Right atrium auricular region (tissue), 2 donors: Measurements from ENCODE around the gene P2RX1. TPM values are rescaled to one million over a fixed set of nuclear protein-coding genes. Genes with fewer than 3 reads are reported as not detected.

Experiments
- DNase-seq: peaks from one replicate; pipeline ENCODE4 v3.0.0-alpha.2; 2019; ENCODE audit warnings: low spot score
- H3K27ac ChIP-seq, 2 donors: fragments of 200-600 bp; sonication (generic); 1 replicate in 1 of 2; 2 replicates in 1 of 2; pipeline ENCODE4 v1.5.1; 2016 to 2019
- H3K27me3 ChIP-seq, 2 donors: fragments of 200-600 bp; sonication (generic); one replicate each; pipeline versions ENCODE4 v1.5.1 to v1.6.0; 2017 to 2019
- H3K36me3 ChIP-seq: fragments of 200-600 bp; sonication (generic); one replicate; pipeline ENCODE4 v1.5.1; 2016
- H3K4me1 ChIP-seq, 2 donors: fragments of 200-600 bp; sonication (generic); one replicate each; pipeline versions ENCODE4 v1.5.1 to v1.6.0; 2017 to 2019
- H3K4me3 ChIP-seq, 2 donors: fragments of 200-600 bp; sonication (generic); 1 replicate in 1 of 2; 2 replicates in 1 of 2; pipeline ENCODE4 v1.5.1; 2017 to 2019; ENCODE audit warnings: mild to moderate bottlenecking in 1 of 2, moderate library complexity in 1 of 2
- H3K9me3 ChIP-seq, 2 donors: fragments of 200-600 bp; sonication (generic); one replicate each; pipeline ENCODE4 v1.5.1; 2019
- total RNA-seq, 2 donors: library from RNA; depleted of rRNA; stranded (reverse); fragments of >200 nt; gene quantifications; one replicate each; pipeline ENCODE4 v1.1.0, GENCODE V29; 2016
- TF ChIP-seq, protein P1 (sequence below), 2 donors: fragments of 200-600 bp; sonication (generic); IDR thresholded peaks; one replicate each; pipeline ENCODE4 v1.5.1; 2019; ENCODE audit warnings: antibody characterized with exemption in 2 of 2

P2RX1 gene
- total RNA-seq, 2 donors from 2014 or later, result 0.85 to 2.8 TPM

DNA sequence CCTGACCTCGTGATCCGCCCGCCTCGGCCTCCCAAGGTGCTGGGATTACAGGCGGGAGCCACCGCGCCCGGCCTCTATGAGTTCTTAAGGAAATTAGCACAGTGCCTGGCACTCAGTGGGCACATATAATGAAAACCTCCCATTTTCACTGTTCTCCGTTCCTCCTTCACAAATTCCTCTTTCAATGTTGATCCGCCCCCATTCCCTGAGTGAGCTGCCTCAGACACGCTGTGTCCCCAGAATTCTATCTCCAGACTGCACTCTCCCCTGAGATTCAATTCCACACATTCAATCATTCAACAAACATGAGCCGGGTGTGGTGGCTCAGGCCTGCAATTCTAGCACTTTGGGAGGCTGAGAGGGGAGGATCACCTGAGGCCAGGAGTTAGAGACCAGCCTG, 7.0 kb downstream of the P2RX1 start:
- TF ChIP-seq, protein P1, sequence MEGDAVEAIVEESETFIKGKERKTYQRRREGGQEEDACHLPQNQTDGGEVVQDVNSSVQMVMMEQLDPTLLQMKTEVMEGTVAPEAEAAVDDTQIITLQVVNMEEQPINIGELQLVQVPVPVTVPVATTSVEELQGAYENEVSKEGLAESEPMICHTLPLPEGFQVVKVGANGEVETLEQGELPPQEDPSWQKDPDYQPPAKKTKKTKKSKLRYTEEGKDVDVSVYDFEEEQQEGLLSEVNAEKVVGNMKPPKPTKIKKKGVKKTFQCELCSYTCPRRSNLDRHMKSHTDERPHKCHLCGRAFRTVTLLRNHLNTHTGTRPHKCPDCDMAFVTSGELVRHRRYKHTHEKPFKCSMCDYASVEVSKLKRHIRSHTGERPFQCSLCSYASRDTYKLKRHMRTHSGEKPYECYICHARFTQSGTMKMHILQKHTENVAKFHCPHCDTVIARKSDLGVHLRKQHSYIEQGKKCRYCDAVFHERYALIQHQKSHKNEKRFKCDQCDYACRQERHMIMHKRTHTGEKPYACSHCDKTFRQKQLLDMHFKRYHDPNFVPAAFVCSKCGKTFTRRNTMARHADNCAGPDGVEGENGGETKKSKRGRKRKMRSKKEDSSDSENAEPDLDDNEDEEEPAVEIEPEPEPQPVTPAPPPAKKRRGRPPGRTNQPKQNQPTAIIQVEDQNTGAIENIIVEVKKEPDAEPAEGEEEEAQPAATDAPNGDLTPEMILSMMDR (IDR thresholded peaks at IDR 0.05), result no peak
- Histone ChIP-seq H3K27me3 (no peaks in the 10 kb centered on the region), H3K27ac (no peak overlapping the region), H3K36me3 (no peaks in the 10 kb centered on the region), H3K4me3 (no peak overlapping the region), H3K4me1 (peaks cover 0 to 17% of the 10 kb centered on the region in 2 donors), H3K9me3 (no peaks in the 10 kb centered on the region)
- no peak for DNase-seq

DNA sequence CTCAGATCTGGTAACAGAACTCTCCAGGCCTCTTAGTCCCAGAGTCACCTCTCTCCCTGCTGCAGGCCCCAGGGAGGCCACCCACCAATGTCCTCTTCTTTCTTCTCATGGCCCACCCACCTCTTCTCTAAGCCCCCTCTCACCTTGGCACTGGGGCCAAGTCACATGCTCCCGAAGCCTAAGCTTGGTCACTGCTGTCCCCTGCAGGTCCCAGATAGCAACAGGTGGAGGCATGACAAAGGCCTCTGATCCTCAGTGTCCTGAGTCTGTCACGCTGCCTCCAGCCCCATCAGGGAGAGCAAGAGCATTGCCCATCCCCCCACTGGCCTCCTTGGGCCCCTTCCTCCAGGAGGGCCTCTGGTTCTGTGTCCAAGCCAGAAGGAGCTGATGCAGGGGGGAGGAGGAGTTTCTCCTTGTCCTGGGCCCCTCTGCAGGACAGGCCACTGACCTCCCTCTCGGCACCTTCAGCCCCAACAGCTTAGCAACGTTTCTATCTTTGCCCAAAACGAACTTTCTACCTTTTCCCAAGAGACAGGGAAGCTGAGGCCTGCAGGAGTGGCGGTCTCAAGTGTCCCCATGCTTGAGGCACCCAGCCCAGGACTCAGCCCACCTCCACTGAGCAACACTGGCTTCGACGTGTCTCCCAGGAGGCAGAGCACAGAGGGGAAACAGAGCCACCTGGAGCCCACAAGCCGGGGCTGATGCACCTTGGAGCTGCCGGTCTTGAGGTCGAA, 8.6 kb downstream of the P2RX1 start:
- DNase-seq, result no peak
- no peaks in the 10 kb centered on the region for H3K36me3 ChIP-seq
- no peak overlapping the region for H3K27ac ChIP-seq
- H3K9me3 ChIP-seq, result no peaks in the 10 kb centered on the region
- no peaks in the 10 kb centered on the region for H3K27me3 ChIP-seq
- TF ChIP-seq, protein P1 (IDR thresholded peaks at IDR 0.05), result peak in 1 of 2 donors; percentile 58
- H3K4me3 ChIP-seq, result no peak overlapping the region
- H3K4me1 ChIP-seq, result peaks cover 0 to 18% of the 10 kb centered on the region in 2 donors

DNA sequence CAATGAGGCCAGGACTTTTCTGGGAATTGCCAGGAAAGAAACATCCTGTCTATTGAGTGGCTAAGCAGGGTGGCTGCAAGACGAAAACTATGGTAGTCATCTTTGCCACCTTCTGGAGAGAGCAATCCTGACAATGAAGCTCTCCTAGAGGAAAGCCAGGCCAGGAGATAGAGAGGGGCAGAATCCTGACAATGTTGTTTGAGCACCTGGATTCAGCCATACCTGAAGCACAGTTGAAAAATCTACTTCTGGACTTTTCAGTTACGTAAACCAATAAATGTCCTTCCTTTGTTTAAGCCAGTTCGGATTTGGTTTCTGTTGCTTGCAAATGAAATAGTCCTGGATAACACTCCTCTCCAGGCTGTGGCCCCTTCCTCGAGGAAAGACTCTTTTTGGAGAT, 9.4 kb downstream of the P2RX1 start:
- peaks cover 0 to 18% of the 10 kb centered on the region in 2 donors for H3K4me1 ChIP-seq
- no peaks in the 10 kb centered on the region for H3K9me3 ChIP-seq
- TF ChIP-seq, protein P1 (IDR thresholded peaks at IDR 0.05), result no peak
- no peaks in the 10 kb centered on the region for H3K36me3 ChIP-seq
- no peak overlapping the region for H3K4me3 ChIP-seq
- no peaks in the 10 kb centered on the region for H3K27me3 ChIP-seq
- no peak overlapping the region for H3K27ac ChIP-seq
- DNase-seq, result no peak

DNA sequence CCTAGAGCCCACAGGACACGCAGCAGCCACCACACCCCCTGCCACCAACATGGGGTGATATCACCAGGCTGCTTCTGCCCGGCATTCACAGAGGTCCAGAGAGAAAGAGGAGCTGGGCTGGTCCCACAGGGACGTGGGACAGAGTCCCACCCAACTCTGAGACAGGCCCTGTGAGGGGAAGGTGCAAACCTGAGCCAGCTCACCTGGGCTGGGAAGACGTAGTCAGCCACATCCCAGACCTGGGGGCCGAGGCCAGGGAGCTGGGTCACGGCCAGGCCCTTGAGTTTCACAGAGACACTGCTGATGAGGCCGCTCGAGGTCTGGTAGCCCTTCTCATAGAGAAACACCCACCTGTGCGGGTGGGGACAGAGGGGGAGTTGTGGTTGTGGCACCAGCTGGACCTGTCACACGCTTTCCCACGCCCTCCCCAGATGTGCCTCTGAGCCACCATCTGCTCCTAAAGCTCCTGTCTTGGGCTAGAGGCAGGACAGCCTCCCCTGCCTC, 11.2 kb downstream of the P2RX1 start:
- Histone ChIP-seq H3K27me3 (no peaks in the 10 kb centered on the region), H3K27ac (no peak overlapping the region)
- TF ChIP-seq, protein P1 (IDR thresholded peaks at IDR 0.05), result no peak

DNA sequence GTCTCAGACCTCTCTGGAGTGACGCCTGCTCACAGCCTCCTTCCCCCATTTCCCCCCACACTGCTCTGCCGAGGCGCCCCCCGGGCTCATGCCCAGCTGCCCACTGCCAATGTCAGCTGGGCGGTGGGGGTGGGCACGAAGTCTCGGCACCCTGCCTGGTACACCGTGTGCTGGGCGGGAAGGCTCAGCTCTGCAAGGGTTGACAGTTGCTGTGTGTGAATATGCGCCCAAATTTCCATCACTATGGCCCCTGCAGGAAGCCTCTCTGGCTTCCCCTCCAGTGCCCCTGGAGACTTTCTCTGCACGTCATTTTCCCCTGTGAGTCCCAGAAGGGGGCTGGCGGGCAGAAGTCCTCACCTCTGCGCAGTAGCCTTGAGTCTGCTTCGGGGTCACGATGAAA, 11.8 kb downstream of the P2RX1 start:
- peaks cover 0 to 9% of the 10 kb centered on the region in 2 donors for H3K4me1 ChIP-seq
- no peaks in the 10 kb centered on the region for H3K27me3 ChIP-seq
- no peak overlapping the region for H3K4me3 ChIP-seq
- TF ChIP-seq, protein P1 (IDR thresholded peaks at IDR 0.05), result no peak
- H3K9me3 ChIP-seq, result no peaks in the 10 kb centered on the region
- no peak for DNase-seq
- no peaks in the 10 kb centered on the region for H3K36me3 ChIP-seq
- no peak overlapping the region for H3K27ac ChIP-seq

More for the DNA sequence above, 11.2 kb downstream of the P2RX1 start:
- no peaks in the 10 kb centered on the region for H3K36me3 ChIP-seq
- peaks cover 0 to 9% of the 10 kb centered on the region in 2 donors for H3K4me1 ChIP-seq
- no peaks in the 10 kb centered on the region for H3K9me3 ChIP-seq
- no peak for DNase-seq
- H3K4me3 ChIP-seq, result no peak overlapping the region
